IPS-15b (cell line): ENCODE measurements around the gene ZNF276.
A peak's percentile ranks its signal among the peaks of the same experiment; 100 is the strongest.
"Not testable (repeated sequence)": the region's sequence is repeated elsewhere in the genome, so short reads cannot be mapped to it uniquely, and the experiment has no call there.

Experiments used
- H3K27me3 ChIP-seq: one replicate; pipeline ENCODE4 v1.6.1; 2013; ENCODE audit warnings: low read length; ENCODE audit not compliant: control insufficient read depth, insufficient read depth
- H3K36me3 ChIP-seq: one replicate; pipeline ENCODE4 v1.6.1; 2013; ENCODE audit warnings: low read length; ENCODE audit not compliant: control insufficient read depth, insufficient read depth
- H3K4me1 ChIP-seq: one replicate; pipeline ENCODE4 v1.6.1; 2013; ENCODE audit warnings: mild to moderate bottlenecking, low read length; ENCODE audit not compliant: control insufficient read depth, insufficient read depth
- H3K4me3 ChIP-seq: one replicate; pipeline ENCODE4 v1.5.1; 2013; ENCODE audit warnings: low read depth, low read length
- H3K9ac ChIP-seq: one replicate; pipeline ENCODE4 v1.6.1; 2013; ENCODE audit warnings: low read depth, mild to moderate bottlenecking, low read length
- H3K9me3 ChIP-seq: one replicate; pipeline ENCODE4 v1.6.1; 2013; ENCODE audit warnings: mild to moderate bottlenecking, low read length; ENCODE audit not compliant: control insufficient read depth, insufficient read depth

Gene ZNF276, protein sequence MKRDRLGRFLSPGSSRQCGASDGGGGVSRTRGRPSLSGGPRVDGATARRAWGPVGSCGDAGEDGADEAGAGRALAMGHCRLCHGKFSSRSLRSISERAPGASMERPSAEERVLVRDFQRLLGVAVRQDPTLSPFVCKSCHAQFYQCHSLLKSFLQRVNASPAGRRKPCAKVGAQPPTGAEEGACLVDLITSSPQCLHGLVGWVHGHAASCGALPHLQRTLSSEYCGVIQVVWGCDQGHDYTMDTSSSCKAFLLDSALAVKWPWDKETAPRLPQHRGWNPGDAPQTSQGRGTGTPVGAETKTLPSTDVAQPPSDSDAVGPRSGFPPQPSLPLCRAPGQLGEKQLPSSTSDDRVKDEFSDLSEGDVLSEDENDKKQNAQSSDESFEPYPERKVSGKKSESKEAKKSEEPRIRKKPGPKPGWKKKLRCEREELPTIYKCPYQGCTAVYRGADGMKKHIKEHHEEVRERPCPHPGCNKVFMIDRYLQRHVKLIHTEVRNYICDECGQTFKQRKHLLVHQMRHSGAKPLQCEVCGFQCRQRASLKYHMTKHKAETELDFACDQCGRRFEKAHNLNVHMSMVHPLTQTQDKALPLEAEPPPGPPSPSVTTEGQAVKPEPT

DNA sequence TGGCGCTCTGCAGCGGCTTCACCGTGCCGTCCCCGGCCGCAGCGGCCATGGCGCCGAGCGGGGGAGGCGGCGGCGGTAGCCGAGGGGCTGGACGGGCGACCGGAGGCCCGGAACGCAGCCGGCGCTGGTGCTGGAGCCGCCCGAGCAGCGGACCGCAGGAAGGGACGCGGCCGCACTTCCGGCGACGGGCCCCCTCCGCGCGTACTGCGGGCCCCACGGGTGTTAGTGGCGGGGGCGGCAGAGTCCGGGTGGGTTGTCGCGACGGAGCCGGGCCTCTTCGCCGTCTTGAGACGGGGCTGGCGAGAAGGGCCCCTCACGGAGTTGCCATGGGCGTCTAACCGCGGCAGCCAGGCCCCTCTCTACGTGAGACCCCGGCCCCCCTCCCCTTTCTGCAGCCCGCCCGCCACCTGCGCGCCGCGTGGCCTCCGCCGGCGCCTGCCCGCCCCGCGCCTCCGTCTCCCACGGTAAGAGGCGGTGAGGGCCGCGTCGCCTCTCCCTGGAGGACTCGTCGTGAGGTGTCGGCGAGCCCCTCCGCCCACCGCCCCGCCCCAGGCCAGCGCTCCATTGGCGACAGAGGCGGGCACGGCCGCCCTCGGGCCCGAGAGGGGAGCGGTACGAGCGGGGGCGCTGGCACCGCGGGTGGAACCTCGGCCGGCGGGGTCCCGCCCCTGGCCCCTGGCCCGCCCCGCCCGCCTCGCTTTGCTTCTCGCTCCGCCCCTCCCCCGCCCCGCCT, at the start of gene ZNF276, which contains the start of gene VPS9D1:
Gene ZNF276 (plus strand): TSS at position 725 of the 733 bp plus-strand sequence. CDS start 104 bp downstream, outside the sequence.
Gene VPS9D1 (minus strand): TSS at position 86 of the 733 bp plus-strand sequence. CDS start 37 bp downstream, at position 49.
- peaks cover 17% of the 10 kb centered on the region for H3K36me3 ChIP-seq
- peaks cover 20% of the 10 kb centered on the region for H3K27me3 ChIP-seq
- H3K9ac ChIP-seq = peak within 1 kb of the TSS; percentile 60
- peaks cover 2% of the 10 kb centered on the region for H3K4me1 ChIP-seq
- peak within 1 kb of the TSS; percentile 81 for H3K4me3 ChIP-seq
- no peaks in the 10 kb centered on the region for H3K9me3 ChIP-seq

DNA sequence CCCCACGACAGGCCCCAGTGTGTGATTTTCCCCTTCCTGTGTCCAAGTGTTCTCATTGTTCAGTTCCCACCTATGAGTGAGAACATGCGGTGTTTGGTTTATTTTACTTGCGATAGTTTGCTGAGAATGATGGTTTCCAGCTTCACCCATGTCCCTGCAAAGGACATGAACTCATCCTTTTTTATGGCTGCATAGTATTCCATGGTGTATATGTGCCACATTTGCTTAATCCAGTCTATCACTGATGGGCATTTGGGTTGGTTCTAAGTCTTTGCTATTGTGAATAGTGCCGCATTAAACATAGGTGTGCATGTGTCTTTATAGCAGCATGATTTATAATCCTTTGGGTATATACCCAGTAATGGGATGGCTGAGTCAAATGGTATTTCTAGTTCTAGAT, 49.8 kb upstream of the ZNF276 start:
- not testable (repeated sequence) for H3K9me3 ChIP-seq, H3K27me3 ChIP-seq, H3K4me1 ChIP-seq, H3K36me3 ChIP-seq, H3K9ac ChIP-seq, H3K4me3 ChIP-seq

DNA sequence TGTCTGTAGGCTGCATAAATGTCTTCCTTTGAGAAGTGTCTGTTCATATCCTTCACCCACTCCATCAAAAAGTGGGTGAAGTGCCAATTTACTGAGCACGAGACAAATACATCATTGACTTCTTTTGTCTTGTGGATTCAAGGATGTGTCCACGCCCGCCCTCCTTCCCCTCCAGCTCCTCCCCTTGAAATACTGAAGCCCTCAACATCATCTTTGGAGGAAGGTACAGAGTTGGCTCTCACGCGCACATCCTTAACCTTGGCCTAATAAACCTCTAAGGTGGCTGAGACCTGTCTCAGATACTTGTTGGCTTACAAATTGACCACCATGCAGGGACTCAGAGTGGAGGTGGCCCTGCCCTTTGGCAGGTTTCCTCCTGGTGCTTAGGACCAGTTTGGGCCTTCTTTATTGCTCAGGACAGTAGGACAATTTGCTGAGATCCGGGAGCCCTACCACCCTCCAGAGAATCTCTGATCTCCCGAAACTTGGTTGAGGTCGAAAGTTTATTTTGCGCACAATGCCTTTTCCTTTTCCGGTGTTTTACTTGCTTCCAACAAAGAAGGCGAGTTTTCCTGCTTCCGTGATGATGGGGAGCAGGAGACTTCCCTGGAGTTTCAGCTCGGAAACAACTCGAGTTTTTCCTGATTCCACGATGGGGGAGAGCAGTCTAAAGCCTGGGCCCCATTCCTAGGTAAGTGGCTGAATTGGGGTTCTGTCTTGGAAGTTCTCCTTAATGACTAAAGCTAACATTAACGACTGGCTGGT, 49.0 kb upstream of the ZNF276 start:
- no peaks in the 10 kb centered on the region for H3K36me3 ChIP-seq
- H3K4me1 ChIP-seq = no peaks in the 10 kb centered on the region
- no peak overlapping the region for H3K9ac ChIP-seq
- H3K27me3 ChIP-seq = no peaks in the 10 kb centered on the region
- H3K9me3 ChIP-seq = no peaks in the 10 kb centered on the region
- no peak overlapping the region for H3K4me3 ChIP-seq

DNA sequence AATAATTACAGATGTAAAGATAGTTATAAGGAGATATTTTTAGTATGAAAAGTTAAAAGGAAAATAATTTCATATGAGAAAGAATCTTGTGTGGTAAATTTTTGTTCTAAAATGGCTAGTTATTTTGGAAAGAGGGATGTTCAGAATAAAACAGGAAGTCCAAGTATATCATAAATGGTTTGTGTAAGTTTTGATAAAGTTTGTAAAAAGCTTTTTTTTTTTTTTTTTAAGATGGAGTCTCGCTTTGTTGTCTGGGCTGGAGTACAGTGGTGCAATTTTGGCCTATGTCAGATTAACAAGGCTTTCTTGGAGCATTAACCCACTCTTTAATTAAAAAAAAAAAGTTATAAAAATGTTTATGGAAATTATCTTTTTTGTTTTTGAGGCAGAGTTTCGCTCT, 43.1 kb upstream of the ZNF276 start:
- H3K9ac ChIP-seq = no peak overlapping the region
- H3K27me3 ChIP-seq = no peaks in the 10 kb centered on the region
- H3K9me3 ChIP-seq = peaks cover 4% of the 10 kb centered on the region
- no peaks in the 10 kb centered on the region for H3K36me3 ChIP-seq
- no peaks in the 10 kb centered on the region for H3K4me1 ChIP-seq
- no peak overlapping the region for H3K4me3 ChIP-seq

DNA sequence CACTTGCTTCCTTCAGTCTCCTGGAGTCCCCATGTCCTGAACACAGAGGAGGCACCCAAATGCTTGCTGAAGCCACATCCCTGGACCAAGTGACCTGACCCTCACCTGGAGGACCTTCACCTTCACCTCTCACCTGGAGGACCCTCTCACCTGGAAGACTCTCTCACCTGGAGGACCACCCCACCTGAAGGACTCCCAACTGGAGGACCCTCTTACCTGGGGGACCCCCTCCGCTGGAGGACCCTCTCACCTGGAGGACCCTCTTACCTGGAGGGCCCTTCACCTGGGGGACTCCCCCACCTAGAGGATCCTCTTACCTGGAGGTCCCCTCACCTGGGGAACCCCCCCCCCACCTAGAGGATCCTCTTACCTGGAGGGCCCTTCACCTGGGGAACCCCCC, 35.4 kb upstream of the ZNF276 start:
- Histone ChIP-seq H3K4me3 (no peak overlapping the region), H3K27me3 (no peaks in the 10 kb centered on the region), H3K9ac (no peak overlapping the region), H3K9me3 (peaks cover 7% of the 10 kb centered on the region), H3K4me1 (peaks cover 4% of the 10 kb centered on the region), H3K36me3 (peaks cover 17% of the 10 kb centered on the region)

DNA sequence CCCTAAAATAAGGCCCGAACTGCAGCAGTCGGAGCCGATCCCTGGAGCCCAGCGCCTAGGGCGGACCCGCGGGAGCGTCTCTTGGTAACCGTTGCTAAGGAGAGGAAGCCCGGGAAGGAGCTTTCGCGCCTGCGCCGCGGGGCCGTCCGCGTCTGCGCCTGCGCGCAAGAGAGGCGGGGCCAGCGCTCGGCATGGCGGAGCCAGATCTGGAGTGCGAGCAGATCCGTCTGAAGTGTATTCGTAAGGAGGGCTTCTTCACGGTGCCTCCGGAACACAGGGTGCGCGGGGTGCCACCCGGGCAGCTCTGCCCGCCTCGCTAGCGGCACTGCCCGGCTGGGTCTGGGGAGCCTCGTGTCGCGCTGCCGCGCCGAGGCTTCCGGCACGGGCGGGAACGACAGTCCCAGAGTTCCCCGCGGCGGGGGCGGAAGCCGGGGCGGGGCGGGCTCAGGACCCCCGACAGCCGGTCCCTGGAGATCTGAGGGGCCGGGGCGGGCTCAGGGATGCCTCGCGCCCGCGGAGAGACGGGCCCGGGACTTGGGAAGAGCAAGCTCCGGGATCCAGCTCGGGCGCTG, 34.7 kb upstream of the ZNF276 start, which contains the start of gene CDK10:
Gene CDK10 (plus strand): TSS at position 170 of the 572 bp plus-strand sequence. CDS start 22 bp downstream, at position 192.
- Histone ChIP-seq H3K4me1 (peaks cover 4% of the 10 kb centered on the region), H3K36me3 (peaks cover 22% of the 10 kb centered on the region), H3K9me3 (peaks cover 2% of the 10 kb centered on the region), H3K4me3 (peak within 1 kb of the TSS; percentile 87), H3K27me3 (no peaks in the 10 kb centered on the region), H3K9ac (peak within 1 kb of the TSS; percentile 60)

DNA sequence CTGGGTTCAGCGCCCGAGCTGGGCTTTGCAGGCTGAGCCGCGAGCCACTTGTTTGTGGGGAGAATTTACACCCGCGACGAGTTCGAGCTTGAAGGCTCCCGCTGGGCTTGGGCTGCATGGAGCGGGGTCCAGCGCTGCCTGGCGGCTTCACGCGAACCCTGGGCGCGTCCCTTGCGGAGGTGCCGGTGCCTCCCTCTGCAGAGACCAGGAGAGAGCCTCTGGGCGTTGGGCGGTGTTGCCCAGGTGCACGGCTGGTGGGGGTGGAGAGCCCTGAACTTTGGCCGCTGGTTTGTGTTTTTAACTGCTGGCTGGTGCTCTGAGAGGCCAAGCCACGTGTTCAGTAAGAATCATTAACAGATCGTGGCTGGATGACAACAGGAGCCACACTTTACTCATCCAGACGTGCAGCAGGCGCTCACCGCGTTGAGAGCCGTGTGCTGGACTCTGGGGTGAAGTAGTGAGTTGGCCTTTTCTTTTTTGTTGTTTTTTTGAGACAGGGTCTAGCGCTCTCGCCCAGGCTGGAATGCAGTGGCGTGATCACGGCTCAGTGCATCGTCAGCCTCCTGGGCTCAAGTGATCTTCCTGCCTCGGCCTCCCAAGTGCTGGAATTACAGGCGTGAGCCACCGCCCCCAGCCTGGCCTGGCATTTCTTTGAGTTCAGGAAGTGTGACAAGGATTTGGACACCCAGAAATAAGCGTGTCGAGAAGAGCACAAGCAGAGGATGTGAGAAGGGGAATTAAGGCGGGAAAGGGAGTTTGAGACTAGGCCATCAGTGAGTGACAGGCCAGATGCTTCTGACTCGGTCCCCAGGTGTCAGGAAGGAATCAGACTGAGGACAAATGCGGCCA, 34.0 kb upstream of the ZNF276 start:
- H3K36me3 ChIP-seq = peaks cover 24% of the 10 kb centered on the region
- peak overlapping the region; percentile 60 for H3K9ac ChIP-seq
- H3K4me1 ChIP-seq = peaks cover 4% of the 10 kb centered on the region
- peaks cover 2% of the 10 kb centered on the region for H3K9me3 ChIP-seq
- no peaks in the 10 kb centered on the region for H3K27me3 ChIP-seq
- peak overlapping the region; percentile 87 for H3K4me3 ChIP-seq

DNA sequence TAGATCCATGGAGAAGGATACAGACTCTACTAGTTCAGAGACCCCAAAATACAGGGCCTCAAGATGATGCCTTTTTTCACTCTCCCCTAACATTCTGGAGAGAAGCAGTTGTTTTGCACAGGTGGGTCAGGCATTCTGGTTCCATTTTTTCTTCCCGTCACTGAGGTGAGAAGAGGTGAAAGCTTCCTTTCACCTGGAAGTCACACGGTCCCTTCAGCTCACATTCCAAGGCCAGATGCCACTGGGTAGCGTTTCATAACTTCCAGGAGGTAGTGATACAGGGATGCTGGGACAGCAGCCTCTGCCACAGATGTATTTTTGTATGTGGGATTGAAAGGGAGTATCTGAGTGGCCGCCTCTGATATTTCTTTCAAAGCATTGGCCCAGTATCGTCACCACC, 32.9 kb upstream of the ZNF276 start:
- Histone ChIP-seq H3K9ac (no peak overlapping the region), H3K4me3 (no peak overlapping the region), H3K9me3 (peaks cover 2% of the 10 kb centered on the region), H3K27me3 (no peaks in the 10 kb centered on the region), H3K4me1 (peaks cover 4% of the 10 kb centered on the region), H3K36me3 (peaks cover 29% of the 10 kb centered on the region)

DNA sequence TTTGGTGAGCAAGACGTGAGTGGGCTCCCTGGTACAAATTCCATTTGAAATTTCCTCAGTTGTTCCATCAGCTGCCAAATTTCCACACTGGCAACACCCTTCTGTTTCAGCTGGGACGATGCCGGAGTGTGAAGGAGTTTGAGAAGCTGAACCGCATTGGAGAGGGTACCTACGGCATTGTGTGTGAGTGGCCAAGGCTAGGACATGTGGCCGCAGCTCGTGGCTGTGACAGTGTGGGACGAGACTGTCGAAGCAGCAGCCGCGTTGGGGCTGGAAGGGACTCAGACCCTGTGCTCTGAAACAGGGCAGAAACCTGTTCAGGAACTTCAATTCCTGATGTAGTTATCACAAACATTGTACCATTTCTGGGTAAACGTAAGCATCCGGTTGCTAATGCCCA, 32.2 kb upstream of the ZNF276 start:
- Histone ChIP-seq H3K27me3 (no peaks in the 10 kb centered on the region), H3K36me3 (peaks cover 34% of the 10 kb centered on the region), H3K4me3 (no peak overlapping the region), H3K9ac (no peak overlapping the region), H3K4me1 (peaks cover 4% of the 10 kb centered on the region), H3K9me3 (peaks cover 2% of the 10 kb centered on the region)

DNA sequence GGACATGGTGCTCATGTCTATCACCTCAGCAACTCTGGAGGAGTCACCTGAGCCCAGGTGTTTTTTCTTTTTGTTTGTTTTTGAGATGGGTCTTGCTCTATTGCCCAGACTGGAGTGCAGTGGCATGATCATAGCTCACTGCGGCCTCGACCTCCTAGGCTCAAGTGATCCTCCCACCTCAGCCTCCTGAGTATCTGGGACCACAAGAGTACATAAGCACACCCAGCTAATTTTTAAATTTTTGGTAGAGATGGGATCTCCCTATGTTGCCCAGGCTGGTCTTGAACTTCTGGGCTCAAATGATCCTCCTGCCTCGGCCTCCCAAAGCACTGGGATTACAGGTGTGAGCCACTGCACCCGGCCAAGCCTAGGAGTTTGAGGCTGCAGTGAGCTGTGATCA, 31.7 kb upstream of the ZNF276 start:
- H3K9me3 ChIP-seq, H3K9ac ChIP-seq, H3K4me1 ChIP-seq, H3K4me3 ChIP-seq, H3K27me3 ChIP-seq: not testable (repeated sequence)
- peaks cover 39% of the 10 kb centered on the region for H3K36me3 ChIP-seq
